GM12891 (cell line): Measurements from ENCODE around the gene BOD1L2.

Experiments
- PAX5 ChIP-seq: IDR thresholded peaks from 2 replicates; pipeline ENCODE4 v1.6.1; 2011; ENCODE audit warnings: low read length, moderate library complexity, mild to moderate bottlenecking; ENCODE audit not compliant: insufficient read depth, severe bottlenecking
- POLR2A ChIP-seq: IDR thresholded peaks from 2 replicates; pipeline ENCODE4 v1.6.1; 2011; ENCODE audit warnings: low read depth, low read length, control low read depth
- POLR2AphosphoS5 ChIP-seq: IDR thresholded peaks from 2 replicates; pipeline ENCODE4 v1.6.1; 2011; ENCODE audit warnings: low read depth, low read length, control low read depth
- POU2F2 ChIP-seq: IDR thresholded peaks from 2 replicates; pipeline ENCODE4 v1.6.1; 2011; ENCODE audit warnings: low read depth, mild to moderate bottlenecking, control low read depth, low read length, moderate library complexity
- SPI1 ChIP-seq: IDR thresholded peaks from 2 replicates; pipeline ENCODE4 v1.6.1; 2011; ENCODE audit warnings: low read depth, low read length, control low read depth
- TAF1 ChIP-seq: IDR thresholded peaks from 2 replicates; pipeline ENCODE4 v1.6.1; 2011; ENCODE audit warnings: low read depth, low read length, control low read depth

- no peak for TF ChIP-seq POLR2A
- no peak for TF ChIP-seq POLR2AphosphoS5
- TF ChIP-seq TAF1: no peak
- no peak for TF ChIP-seq PAX5
- TF ChIP-seq POU2F2: no peak
- no peak for TF ChIP-seq SPI1
These were observed 51.2 kb downstream of the BOD1L2 start for GRCh38 chr18:57198073-57198472.
